ENCODE measurements around the gene ARMC3. TPM values are rescaled to one million over a fixed set of nuclear protein-coding genes. Genes with fewer than 3 reads are reported as not detected.
A peak's percentile ranks its signal among the peaks of the same experiment; 100 is the strongest.

The ARMC3 gene
- total and polyA plus RNA-seq, 9 of the 15 experiments (the other 6 are each of a cell fraction or from before 2014, with no cell fraction given): 0.33 to 1.1 (median 0.62) TPM

- TF ChIP-seq ZBTB43 (CRISPR knock-in tag; IDR thresholded peaks at IDR 0.05): no peak
- TF ChIP-seq ZBTB7A (IDR thresholded peaks at IDR 0.05; ENCODE audit: borderline replicate concordance, control insufficient read depth, low read depth, low read length): no peak
- TF ChIP-seq ZBTB26 (CRISPR knock-in tag; IDR thresholded peaks at IDR 0.05): no peak
- no peak for TF ChIP-seq ZNF239 (CRISPR knock-in tag; IDR thresholded peaks at IDR 0.05)
- TF ChIP-seq STAG1 (CRISPR knock-in tag; IDR thresholded peaks at IDR 0.05; ENCODE audit: borderline replicate concordance): no peak
- no peak for TF ChIP-seq ZNF384 (IDR thresholded peaks at IDR 0.05; ENCODE audit: low read depth, low read length)
- no peak for TF ChIP-seq TAF1 (IDR thresholded peaks at IDR 0.05; ENCODE audit: control insufficient read depth, extremely low read depth, insufficient read depth, low read length, severe bottlenecking)
- TF ChIP-seq PYGO2 (tag; IDR thresholded peaks at IDR 0.05): no peak
- no peak for TF ChIP-seq ZNF165 (CRISPR knock-in tag; IDR thresholded peaks at IDR 0.05; ENCODE audit: borderline replicate concordance)
- no peak for TF ChIP-seq PCBP1 (IDR thresholded peaks at IDR 0.05; ENCODE audit: low read depth, low read length, poor library complexity, severe bottlenecking)
- 0 out of 2 replicates have a peak, but pooled peaks have one; percentile 40 for TF ChIP-seq PATZ1 (CRISPR knock-in tag; IDR thresholded peaks at IDR 0.05; ENCODE audit: borderline replicate concordance)
- no peak for TF ChIP-seq MNT (conservative IDR thresholded peaks at IDR 0.05)
- no peak for TF ChIP-seq RFX5 (IDR thresholded peaks at IDR 0.05; ENCODE audit: low read depth, low read length)
- TF ChIP-seq PRDM10 (IDR thresholded peaks at IDR 0.05; ENCODE audit: partially characterized antibody): peak; percentile 24
- no peak for TF ChIP-seq SMARCA5 (IDR thresholded peaks at IDR 0.05)
- no peak for TF ChIP-seq CBX5 (IDR thresholded peaks at IDR 0.05; ENCODE audit: borderline replicate concordance, low read depth)
- TF ChIP-seq NFE2L1 (tag; IDR thresholded peaks at IDR 0.05; ENCODE audit: borderline replicate concordance, low read depth): peak; percentile 92
Observed at GRCh38 chr10:23053036-23053435, 125.2 kb downstream of the ARMC3 start (continued).

Data from K562 (cell line).